ENCODE results near the gene RNF220. TPM values are rescaled to one million over a fixed set of nuclear protein-coding genes. Genes with fewer than 3 reads are reported as not detected.

Gene RNF220
- total RNA-seq, 1 donor from 2014 or later, result 25.1 TPM

GRCh38 chr1:44677201-44677766 is 272.2 kb downstream of the RNF220 start:
- no peak overlapping the region for H3K9ac ChIP-seq (ENCODE audit: low read depth in 1 of 3, low read length in 3 of 3)
- H3K27me3 ChIP-seq (ENCODE audit: control insufficient read depth in 3 of 3, insufficient read depth in 3 of 3, low read length in 3 of 3), result no peaks in the 10 kb centered on the region
- no peaks in the 10 kb centered on the region for H3K36me3 ChIP-seq (ENCODE audit: control insufficient read depth in 3 of 3, insufficient read depth in 3 of 3, low read length in 3 of 3)
- H3K4me1 ChIP-seq (ENCODE audit: control insufficient read depth in 3 of 3, insufficient read depth in 3 of 3, low read length in 3 of 3), result peaks cover 28 to 54% (median 34%) of the 10 kb centered on the region in 3 donors
- H3K27ac ChIP-seq (ENCODE audit: low read depth, low read length), result peak overlapping the region; percentile 32
- H3K4me3 ChIP-seq (ENCODE audit: low read length in 3 of 3), result no peak overlapping the region
- no peaks in the 10 kb centered on the region for H3K9me3 ChIP-seq (ENCODE audit: control insufficient read depth in 3 of 3, low read length in 3 of 3)

- no peak overlapping the region for H3K9ac ChIP-seq (ENCODE audit: low read depth in 1 of 3, low read length in 3 of 3)
- no peak overlapping the region for H3K27ac ChIP-seq (ENCODE audit: low read depth, low read length)
- H3K36me3 ChIP-seq (ENCODE audit: control insufficient read depth in 3 of 3, insufficient read depth in 3 of 3, low read length in 3 of 3), result no peaks in the 10 kb centered on the region
- H3K27me3 ChIP-seq (ENCODE audit: control insufficient read depth in 3 of 3, insufficient read depth in 3 of 3, low read length in 3 of 3), result no peaks in the 10 kb centered on the region
- no peak overlapping the region for H3K4me3 ChIP-seq (ENCODE audit: low read length in 3 of 3)
- H3K4me1 ChIP-seq (ENCODE audit: control insufficient read depth in 3 of 3, insufficient read depth in 3 of 3, low read length in 3 of 3), result peaks cover 23 to 46% (median 26%) of the 10 kb centered on the region in 3 donors
- no peaks in the 10 kb centered on the region for H3K9me3 ChIP-seq (ENCODE audit: control insufficient read depth in 3 of 3, low read length in 3 of 3)
Measured at GRCh38 chr1:44678120-44678519, 273.1 kb downstream of the RNF220 start.

GRCh38 chr1:44678626-44679025 is 273.6 kb downstream of the RNF220 start:
- H3K9me3 ChIP-seq (ENCODE audit: control insufficient read depth in 3 of 3, low read length in 3 of 3), result no peaks in the 10 kb centered on the region
- H3K4me3 ChIP-seq (ENCODE audit: low read length in 3 of 3), result no peak overlapping the region
- no peaks in the 10 kb centered on the region for H3K27me3 ChIP-seq (ENCODE audit: control insufficient read depth in 3 of 3, insufficient read depth in 3 of 3, low read length in 3 of 3)
- H3K36me3 ChIP-seq (ENCODE audit: control insufficient read depth in 3 of 3, insufficient read depth in 3 of 3, low read length in 3 of 3), result no peaks in the 10 kb centered on the region
- H3K4me1 ChIP-seq (ENCODE audit: control insufficient read depth in 3 of 3, insufficient read depth in 3 of 3, low read length in 3 of 3), result peaks cover 18 to 41% (median 21%) of the 10 kb centered on the region in 3 donors
- H3K9ac ChIP-seq (ENCODE audit: low read depth in 1 of 3, low read length in 3 of 3), result no peak overlapping the region
- no peak overlapping the region for H3K27ac ChIP-seq (ENCODE audit: low read depth, low read length)

- H3K27ac ChIP-seq (ENCODE audit: low read depth, low read length), result no peak overlapping the region
- H3K9me3 ChIP-seq (ENCODE audit: control insufficient read depth in 3 of 3, low read length in 3 of 3), result no peaks in the 10 kb centered on the region
- H3K4me3 ChIP-seq (ENCODE audit: low read length in 3 of 3), result no peak overlapping the region
- no peaks in the 10 kb centered on the region for H3K36me3 ChIP-seq (ENCODE audit: control insufficient read depth in 3 of 3, insufficient read depth in 3 of 3, low read length in 3 of 3)
- H3K4me1 ChIP-seq (ENCODE audit: control insufficient read depth in 3 of 3, insufficient read depth in 3 of 3, low read length in 3 of 3), result peaks cover 17 to 38% (median 20%) of the 10 kb centered on the region in 3 donors
- H3K9ac ChIP-seq (ENCODE audit: low read depth in 1 of 3, low read length in 3 of 3), result no peak overlapping the region
- H3K27me3 ChIP-seq (ENCODE audit: control insufficient read depth in 3 of 3, insufficient read depth in 3 of 3, low read length in 3 of 3), result no peaks in the 10 kb centered on the region
Measured at GRCh38 chr1:44679468-44679867, 274.4 kb downstream of the RNF220 start.

GRCh38 chr1:44681905-44682882 is 277.1 kb downstream of the RNF220 start:
- no peak overlapping the region for H3K9ac ChIP-seq (ENCODE audit: low read depth in 1 of 3, low read length in 3 of 3)
- no peaks in the 10 kb centered on the region for H3K27me3 ChIP-seq (ENCODE audit: control insufficient read depth in 3 of 3, insufficient read depth in 3 of 3, low read length in 3 of 3)
- no peak overlapping the region for H3K27ac ChIP-seq (ENCODE audit: low read depth, low read length)
- peaks cover 2 to 16% (median 3%) of the 10 kb centered on the region in 3 donors for H3K4me1 ChIP-seq (ENCODE audit: control insufficient read depth in 3 of 3, insufficient read depth in 3 of 3, low read length in 3 of 3)
- no peaks in the 10 kb centered on the region for H3K9me3 ChIP-seq (ENCODE audit: control insufficient read depth in 3 of 3, low read length in 3 of 3)
- H3K4me3 ChIP-seq (ENCODE audit: low read length in 3 of 3), result no peak overlapping the region
- no peaks in the 10 kb centered on the region for H3K36me3 ChIP-seq (ENCODE audit: control insufficient read depth in 3 of 3, insufficient read depth in 3 of 3, low read length in 3 of 3)

- no peaks in the 10 kb centered on the region for H3K36me3 ChIP-seq (ENCODE audit: control insufficient read depth in 3 of 3, insufficient read depth in 3 of 3, low read length in 3 of 3)
- H3K27me3 ChIP-seq (ENCODE audit: control insufficient read depth in 3 of 3, insufficient read depth in 3 of 3, low read length in 3 of 3), result no peaks in the 10 kb centered on the region
- no peaks in the 10 kb centered on the region for H3K9me3 ChIP-seq (ENCODE audit: control insufficient read depth in 3 of 3, low read length in 3 of 3)
- no peak overlapping the region for H3K27ac ChIP-seq (ENCODE audit: low read depth, low read length)
- no peak overlapping the region for H3K9ac ChIP-seq (ENCODE audit: low read depth in 1 of 3, low read length in 3 of 3)
- peaks cover 0 to 9% (median 0%) of the 10 kb centered on the region in 3 donors for H3K4me1 ChIP-seq (ENCODE audit: control insufficient read depth in 3 of 3, insufficient read depth in 3 of 3, low read length in 3 of 3)
- H3K4me3 ChIP-seq (ENCODE audit: low read length in 3 of 3), result no peak overlapping the region
Measured at GRCh38 chr1:44682883-44683265, 277.8 kb downstream of the RNF220 start.

GRCh38 chr1:44684525-44684924 is 279.5 kb downstream of the RNF220 start:
- Histone ChIP-seq H3K9ac (ENCODE audit: low read depth in 1 of 3, low read length in 3 of 3) (no peak overlapping the region), H3K9me3 (ENCODE audit: control insufficient read depth in 3 of 3, low read length in 3 of 3) (no peaks in the 10 kb centered on the region), H3K36me3 (ENCODE audit: control insufficient read depth in 3 of 3, insufficient read depth in 3 of 3, low read length in 3 of 3) (no peaks in the 10 kb centered on the region), H3K27ac (ENCODE audit: low read depth, low read length) (no peak overlapping the region), H3K27me3 (ENCODE audit: control insufficient read depth in 3 of 3, insufficient read depth in 3 of 3, low read length in 3 of 3) (no peaks in the 10 kb centered on the region), H3K4me1 (ENCODE audit: control insufficient read depth in 3 of 3, insufficient read depth in 3 of 3, low read length in 3 of 3) (no peaks in the 10 kb centered on the region), H3K4me3 (ENCODE audit: low read length in 3 of 3) (no peak overlapping the region)

GRCh38 chr1:44685218-44685617 is 280.2 kb downstream of the RNF220 start:
- H3K27me3 ChIP-seq (ENCODE audit: control insufficient read depth in 3 of 3, insufficient read depth in 3 of 3, low read length in 3 of 3), result no peaks in the 10 kb centered on the region
- no peaks in the 10 kb centered on the region for H3K4me1 ChIP-seq (ENCODE audit: control insufficient read depth in 3 of 3, insufficient read depth in 3 of 3, low read length in 3 of 3)
- H3K27ac ChIP-seq (ENCODE audit: low read depth, low read length), result no peak overlapping the region
- no peak overlapping the region for H3K4me3 ChIP-seq (ENCODE audit: low read length in 3 of 3)
- no peaks in the 10 kb centered on the region for H3K9me3 ChIP-seq (ENCODE audit: control insufficient read depth in 3 of 3, low read length in 3 of 3)
- no peak overlapping the region for H3K9ac ChIP-seq (ENCODE audit: low read depth in 1 of 3, low read length in 3 of 3)
- H3K36me3 ChIP-seq (ENCODE audit: control insufficient read depth in 3 of 3, insufficient read depth in 3 of 3, low read length in 3 of 3), result no peaks in the 10 kb centered on the region

GRCh38 chr1:44685881-44686280 is 280.8 kb downstream of the RNF220 start:
- Histone ChIP-seq H3K9me3 (ENCODE audit: control insufficient read depth in 3 of 3, low read length in 3 of 3) (no peaks in the 10 kb centered on the region), H3K36me3 (ENCODE audit: control insufficient read depth in 3 of 3, insufficient read depth in 3 of 3, low read length in 3 of 3) (no peaks in the 10 kb centered on the region), H3K4me3 (ENCODE audit: low read length in 3 of 3) (no peak overlapping the region), H3K4me1 (ENCODE audit: control insufficient read depth in 3 of 3, insufficient read depth in 3 of 3, low read length in 3 of 3) (no peaks in the 10 kb centered on the region), H3K9ac (ENCODE audit: low read depth in 1 of 3, low read length in 3 of 3) (no peak overlapping the region), H3K27ac (ENCODE audit: low read depth, low read length) (no peak overlapping the region), H3K27me3 (ENCODE audit: control insufficient read depth in 3 of 3, insufficient read depth in 3 of 3, low read length in 3 of 3) (no peaks in the 10 kb centered on the region)

- H3K9me3 ChIP-seq (ENCODE audit: control insufficient read depth in 3 of 3, low read length in 3 of 3), result no peaks in the 10 kb centered on the region
- H3K4me3 ChIP-seq (ENCODE audit: low read length in 3 of 3), result no peak overlapping the region
- no peak overlapping the region for H3K27ac ChIP-seq (ENCODE audit: low read depth, low read length)
- H3K27me3 ChIP-seq (ENCODE audit: control insufficient read depth in 3 of 3, insufficient read depth in 3 of 3, low read length in 3 of 3), result no peaks in the 10 kb centered on the region
- no peaks in the 10 kb centered on the region for H3K4me1 ChIP-seq (ENCODE audit: control insufficient read depth in 3 of 3, insufficient read depth in 3 of 3, low read length in 3 of 3)
- H3K9ac ChIP-seq (ENCODE audit: low read depth in 1 of 3, low read length in 3 of 3), result no peak overlapping the region
- no peaks in the 10 kb centered on the region for H3K36me3 ChIP-seq (ENCODE audit: control insufficient read depth in 3 of 3, insufficient read depth in 3 of 3, low read length in 3 of 3)
Measured at GRCh38 chr1:44688760-44689446, 283.8 kb downstream of the RNF220 start.
